B cell (primary cell): ENCODE results near the gene CDK9. TPM values are rescaled to one million over a fixed set of nuclear protein-coding genes. Genes with fewer than 3 reads are reported as not detected.

Source experiments
- ATAC-seq: fragments of 200-7000 bp; cut with Tn5 transposase; one replicate; pipeline ENCODE4 v1.10.0; 2021; ENCODE audit warnings: low read depth, mild to moderate bottlenecking, moderate number of reproducible peaks, moderate library complexity
- CTCF ChIA-PET: fragments of 350-600 bp; sonication (Branson Sonifier 250); formaldehyde crosslinking; loops from one replicate; lab custom pipeline; 2021; ENCODE audit warnings: antibody characterized with exemption, inconsistent platforms; lab: Charles Lee
- POLR2A ChIA-PET: fragments of 350-600 bp; sonication (Branson Sonifier 250); formaldehyde crosslinking; loops from one replicate; lab custom pipeline; 2021; ENCODE audit warnings: antibody characterized with exemption; lab: Charles Lee
- DNase-seq: peaks from one replicate; pipeline ENCODE4 v3.0.0; 2013
- H2AFZ ChIP-seq: 2 replicates; pipeline ENCODE4 v1.6.1; 2012; ENCODE audit warnings: mild to moderate bottlenecking, low read depth, low read length; ENCODE audit not compliant: insufficient read depth, poor library complexity, severe bottlenecking
- H3K27ac ChIP-seq, 2 donors: 1 replicate in 1 of 2; 2 replicates in 1 of 2; pipeline ENCODE4 v1.5.1; 2012 to 2013; ENCODE audit warnings: low read length in 2 of 2, mild to moderate bottlenecking in 2 of 2, moderate library complexity in 1 of 2
- H3K27me3 ChIP-seq, 4 experiments: fragments of 200-600 bp in 1 of 4; sonication (generic) in 1 of 4; replicated peaks in 1 of 4; 1 replicate in 2 of 4; 2 replicates in 2 of 4; pipeline versions ENCODE4 v1.6.1 to v1.7.0; 2013 to 2016; ENCODE audit warnings: low read length in 3 of 4, mild to moderate bottlenecking in 2 of 4, mixed read lengths in 1 of 4, moderate library complexity in 1 of 4; ENCODE audit not compliant: insufficient read depth in 4 of 4, control insufficient read depth in 3 of 4; ENCODE audit errors: control extremely low read depth in 1 of 4
- H3K36me3 ChIP-seq, 2 experiments: replicated peaks in 1 of 2; 1 replicate in 1 of 2; 2 replicates in 1 of 2; pipeline versions ENCODE4 v1.6.1 to v1.7.1; 2013; ENCODE audit warnings: low read length in 1 of 2; ENCODE audit not compliant: insufficient read depth in 2 of 2, control insufficient read depth in 1 of 2; ENCODE audit errors: control extremely low read depth in 1 of 2, extremely low read depth in 1 of 2
- H3K4me1 ChIP-seq, 2 donors: fragments of 200-600 bp in 1 of 2; sonication (generic) in 1 of 2; 1 replicate in 1 of 2; 2 replicates in 1 of 2; pipeline versions ENCODE4 v1.5.1 to v1.6.1; 2013 to 2017; ENCODE audit warnings: low read length in 2 of 2; ENCODE audit not compliant: control insufficient read depth in 2 of 2, insufficient read depth in 2 of 2
- H3K4me2 ChIP-seq: replicated peaks from 2 replicates; pipeline ENCODE3; 2012; ENCODE audit warnings: mild to moderate bottlenecking, low read depth, low read length; ENCODE audit not compliant: poor library complexity, severe bottlenecking
- H3K4me3 ChIP-seq, 5 experiments: fragments of 200-600 bp in 1 of 5; sonication (generic) in 1 of 5; 1 replicate in 3 of 5; 2 replicates in 2 of 5; pipeline versions ENCODE4 v1.5.1 to v1.7.0; 2011 to 2016; ENCODE audit warnings: low read length in 4 of 5, mild to moderate bottlenecking in 4 of 5, low read depth in 2 of 5, control low read depth in 1 of 5, moderate library complexity in 1 of 5; ENCODE audit not compliant: insufficient read depth in 1 of 5; ENCODE audit errors: control extremely low read depth in 1 of 5, extremely low read depth in 1 of 5
- H3K79me2 ChIP-seq: fragments of 200-600 bp; sonication (generic); one replicate; pipeline ENCODE4 v1.6.0; 2016; ENCODE audit warnings: low read length; ENCODE audit not compliant: control insufficient read depth, insufficient read depth
- H3K9ac ChIP-seq: fragments of 200-600 bp; sonication (generic); 2 replicates; pipeline ENCODE4 v1.6.1; 2017; ENCODE audit warnings: mild to moderate bottlenecking, low read length, moderate library complexity
- H3K9me3 ChIP-seq, 3 donors: one replicate each; pipeline versions ENCODE4 v1.6.1 to v1.7.1; 2013; ENCODE audit warnings: low read length in 2 of 3; ENCODE audit not compliant: control insufficient read depth in 2 of 3, insufficient read depth in 1 of 3; ENCODE audit errors: control extremely low read depth in 1 of 3
- H4K20me1 ChIP-seq: 2 replicates; pipeline ENCODE4 v1.6.0; 2012; ENCODE audit warnings: mild to moderate bottlenecking, low read length; ENCODE audit not compliant: insufficient read depth, control insufficient read depth, poor library complexity, severe bottlenecking
- H3K27ac Mint-ChIP-seq: one replicate; pipeline ENCODE4 v1.8.0; 2021; ENCODE audit warnings: mixed read lengths
- H3K27me3 Mint-ChIP-seq: one replicate; pipeline ENCODE4 v1.8.0; 2021; ENCODE audit warnings: mixed read lengths
- H3K4me1 Mint-ChIP-seq: one replicate; pipeline ENCODE4 v1.8.0; 2021; ENCODE audit warnings: mixed read lengths
- H3K4me3 Mint-ChIP-seq: one replicate; pipeline ENCODE4 v1.8.0; 2021; ENCODE audit warnings: mixed read lengths
- H3K9me3 Mint-ChIP-seq: one replicate; pipeline ENCODE4 v1.8.0; 2022; ENCODE audit warnings: mixed read lengths; ENCODE audit not compliant: insufficient read depth
- EZH2 ChIP-seq: IDR thresholded peaks from 2 replicates; pipeline ENCODE4 v1.6.1; 2012; ENCODE audit warnings: borderline replicate concordance, low read depth, mild to moderate bottlenecking, moderate library complexity, low read length; ENCODE audit not compliant: insufficient read depth, poor library complexity, severe bottlenecking
- WGBS: methylation state at CpG from one replicate; pipeline ENCODE4 v1.1.5; 2013; ENCODE audit warnings: missing lambda C conversion rate; ENCODE audit not compliant: insufficient coverage; 5-methylcytosine and 5-hydroxymethylcytosine counted together
- intact Hi-C: fragments of 100-400 bp; cut with micrococcal nuclease; formaldehyde crosslinking; loops from one replicate; pipeline ENCODE4 v1.10.0; 2022
- polyA plus RNA-seq: library from polyadenylated mRNA; depleted of rRNA; stranded (reverse); fragments of >200 nt; gene quantifications from 2 replicates; pipeline ENCODE4 v1.2.3, GENCODE V29; 2012
- total RNA-seq, 2 donors: library from RNA; stranded (reverse); fragments of 120-200 nt in 1 of 2; gene quantifications; 1 replicate in 1 of 2; 2 replicates in 1 of 2; pipeline versions ENCODE4 v1.2.3 to v1.2.4, GENCODE V29; 2013 to 2022
- TF ChIP-seq, protein P1 (sequence below): fragments of 200-600 bp; IDR thresholded peaks from one replicate; pipeline ENCODE4 v1.8.0; 2022; ENCODE audit warnings: antibody characterized with exemption, mild to moderate bottlenecking

Gene CDK9
- total and polyA plus RNA-seq, 2 donors (not counting 1 experiment from before 2014, with no cell fraction given) = 145 to 176 TPM

DNA sequence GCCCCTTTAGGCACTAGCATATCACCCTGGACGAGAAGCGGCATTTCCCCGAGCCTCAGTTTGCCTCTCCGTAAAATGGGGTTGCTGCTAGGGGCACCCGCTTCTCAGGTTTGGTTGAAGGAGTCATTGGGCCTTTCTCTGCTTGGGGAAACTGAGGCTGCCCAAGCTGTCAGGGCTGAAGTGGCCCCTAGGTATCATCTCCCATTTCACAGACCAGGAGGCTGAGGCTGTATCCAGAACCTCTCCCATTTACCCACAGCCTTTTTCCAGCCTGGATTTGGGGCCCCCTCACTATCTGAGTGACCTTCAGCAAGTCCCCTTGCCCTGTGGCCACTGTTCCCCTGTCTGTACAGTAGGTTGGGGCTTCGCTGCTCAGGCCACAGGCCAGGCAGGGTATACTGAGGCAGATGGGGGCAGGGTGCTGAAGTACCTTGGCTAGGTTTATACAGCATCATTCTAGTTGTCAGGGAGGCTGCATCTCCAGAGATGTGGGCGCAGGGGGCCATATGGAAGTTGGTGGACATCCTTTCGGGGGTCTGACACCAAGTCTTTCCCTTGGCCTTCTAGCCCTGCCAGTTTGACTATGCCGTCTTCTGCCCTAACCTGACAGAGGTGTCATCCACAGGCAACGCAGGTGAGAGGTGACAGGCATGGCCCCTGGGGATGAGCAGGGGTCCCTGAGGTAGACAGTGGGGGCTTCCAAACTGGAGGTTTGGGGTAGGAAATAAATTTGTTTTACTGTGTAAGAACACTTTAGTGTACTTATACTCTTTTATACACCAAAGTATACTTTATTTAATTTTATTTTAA, 24.7 kb downstream of the CDK9 start:
- H4K20me1 ChIP-seq = no peaks in the 10 kb centered on the region
- H3K27ac Mint-ChIP-seq = no peak overlapping the region
- H3K4me1 Mint-ChIP-seq = peaks cover 2% of the 10 kb centered on the region
- no peak overlapping the region for H3K9ac ChIP-seq
- ChIA-PET CTCF (no interaction called here), POLR2A (no interaction called here)
- ATAC-seq (no peak), DNase-seq (no peak)
- no peaks in the 10 kb centered on the region for H3K9me3 ChIP-seq
- H3K36me3 ChIP-seq = peaks cover 0 to 71% of the 10 kb centered on the region in 2 experiments
- no peaks in the 10 kb centered on the region for H3K9me3 Mint-ChIP-seq
- intact Hi-C loops = no loop called here
- H3K27me3 ChIP-seq = no peaks in the 10 kb centered on the region
- WGBS = 92% methylated on average over 7 of the region's 10 CpGs
- no peak overlapping the region for H3K4me2 ChIP-seq
- no peaks in the 10 kb centered on the region for H3K4me1 ChIP-seq
- no peak for TF ChIP-seq EZH2
- TF ChIP-seq, protein P1, sequence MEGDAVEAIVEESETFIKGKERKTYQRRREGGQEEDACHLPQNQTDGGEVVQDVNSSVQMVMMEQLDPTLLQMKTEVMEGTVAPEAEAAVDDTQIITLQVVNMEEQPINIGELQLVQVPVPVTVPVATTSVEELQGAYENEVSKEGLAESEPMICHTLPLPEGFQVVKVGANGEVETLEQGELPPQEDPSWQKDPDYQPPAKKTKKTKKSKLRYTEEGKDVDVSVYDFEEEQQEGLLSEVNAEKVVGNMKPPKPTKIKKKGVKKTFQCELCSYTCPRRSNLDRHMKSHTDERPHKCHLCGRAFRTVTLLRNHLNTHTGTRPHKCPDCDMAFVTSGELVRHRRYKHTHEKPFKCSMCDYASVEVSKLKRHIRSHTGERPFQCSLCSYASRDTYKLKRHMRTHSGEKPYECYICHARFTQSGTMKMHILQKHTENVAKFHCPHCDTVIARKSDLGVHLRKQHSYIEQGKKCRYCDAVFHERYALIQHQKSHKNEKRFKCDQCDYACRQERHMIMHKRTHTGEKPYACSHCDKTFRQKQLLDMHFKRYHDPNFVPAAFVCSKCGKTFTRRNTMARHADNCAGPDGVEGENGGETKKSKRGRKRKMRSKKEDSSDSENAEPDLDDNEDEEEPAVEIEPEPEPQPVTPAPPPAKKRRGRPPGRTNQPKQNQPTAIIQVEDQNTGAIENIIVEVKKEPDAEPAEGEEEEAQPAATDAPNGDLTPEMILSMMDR = no peak
- H3K27ac ChIP-seq = no peak overlapping the region
- H3K4me3 Mint-ChIP-seq = no peak overlapping the region
- H2AFZ ChIP-seq = no peak overlapping the region
- H3K27me3 Mint-ChIP-seq = no peaks in the 10 kb centered on the region
- no peak overlapping the region for H3K4me3 ChIP-seq
- peaks cover 21% of the 10 kb centered on the region for H3K79me2 ChIP-seq

DNA sequence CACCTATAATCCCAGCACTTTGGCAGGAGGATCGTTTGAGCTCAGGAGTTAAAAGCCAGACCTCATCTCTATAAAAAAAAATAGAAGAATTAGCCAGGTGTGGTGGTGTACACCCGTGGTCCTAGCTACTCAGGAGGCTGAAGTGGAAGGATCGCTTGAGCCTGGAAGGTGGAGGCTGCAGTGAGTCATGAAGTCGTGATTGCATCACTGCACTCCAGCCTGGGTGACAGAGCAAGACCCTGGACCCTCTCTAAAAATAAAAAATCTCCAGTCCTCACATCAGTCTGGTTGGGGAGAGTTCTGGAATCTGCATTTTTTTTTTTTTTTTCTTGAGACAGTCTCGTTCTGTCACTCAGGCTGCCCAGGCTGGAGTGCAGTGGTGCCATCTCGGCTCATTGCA, 26.2 kb downstream of the CDK9 start:
- H3K9me3 Mint-ChIP-seq = no peaks in the 10 kb centered on the region
- Histone ChIP-seq H3K9me3 (no peaks in the 10 kb centered on the region), H4K20me1 (no peaks in the 10 kb centered on the region), H3K36me3 (peaks cover 0 to 62% of the 10 kb centered on the region in 2 experiments), H3K27me3 (no peaks in the 10 kb centered on the region), H3K4me2 (no peak overlapping the region), H2AFZ (no peak overlapping the region), H3K9ac (no peak overlapping the region), H3K4me1 (no peaks in the 10 kb centered on the region), H3K27ac (no peak overlapping the region), H3K79me2 (peaks cover 10% of the 10 kb centered on the region), H3K4me3 (no peak overlapping the region)
- no peaks in the 10 kb centered on the region for H3K27me3 Mint-ChIP-seq
- H3K27ac Mint-ChIP-seq = no peak overlapping the region
- H3K4me1 Mint-ChIP-seq = no peaks in the 10 kb centered on the region
- 94% methylated on average over 3 of the region's 6 CpGs for WGBS
- intact Hi-C loops = no loop called here
- H3K4me3 Mint-ChIP-seq = no peak overlapping the region
- TF ChIP-seq EZH2 = no peak
- TF ChIP-seq, protein P1 = no peak
- POLR2A ChIA-PET = no interaction called here
- no peak for ATAC-seq
- DNase-seq = no peak
- CTCF ChIA-PET = interaction anchor here (1.4 kb wide), 1 partner anchor 58 kb away, joined by 5 read pairs; no protein-coding TSS in a partner anchor
